HG03378 (cell line): Measurements from ENCODE around the gene KAT5.
"Not testable (repeated sequence)": the region's sequence is repeated elsewhere in the genome, so short reads cannot be mapped to it uniquely, and the experiment has no call there.

Experiments
- ATAC-seq: cut with Tn5 transposase; IDR thresholded peaks from one replicate; pipeline ENCODE4 v1.9.1; 2021; ENCODE audit warnings: mild to moderate bottlenecking, moderate library complexity; ENCODE audit not compliant: unreplicated experiment

Gene KAT5

DNA sequence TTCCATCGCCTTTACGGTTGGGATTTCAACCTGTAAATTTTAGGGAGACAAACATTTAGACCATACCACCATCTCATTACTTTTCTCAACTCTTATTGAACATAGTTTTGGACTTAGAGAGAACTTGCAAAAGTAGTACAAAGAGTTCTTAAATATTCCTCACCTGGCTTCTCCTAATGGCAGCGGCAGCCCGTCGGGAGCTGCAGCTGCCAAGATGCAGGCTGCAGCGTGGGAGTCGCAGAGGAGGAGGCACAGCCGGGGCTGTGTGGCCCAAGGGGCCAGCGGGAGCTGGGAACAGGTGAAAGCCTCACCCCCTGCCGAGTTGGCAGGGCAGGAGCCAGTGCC is 31.6 kb downstream of the KAT5 start:
- no peak for ATAC-seq

DNA sequence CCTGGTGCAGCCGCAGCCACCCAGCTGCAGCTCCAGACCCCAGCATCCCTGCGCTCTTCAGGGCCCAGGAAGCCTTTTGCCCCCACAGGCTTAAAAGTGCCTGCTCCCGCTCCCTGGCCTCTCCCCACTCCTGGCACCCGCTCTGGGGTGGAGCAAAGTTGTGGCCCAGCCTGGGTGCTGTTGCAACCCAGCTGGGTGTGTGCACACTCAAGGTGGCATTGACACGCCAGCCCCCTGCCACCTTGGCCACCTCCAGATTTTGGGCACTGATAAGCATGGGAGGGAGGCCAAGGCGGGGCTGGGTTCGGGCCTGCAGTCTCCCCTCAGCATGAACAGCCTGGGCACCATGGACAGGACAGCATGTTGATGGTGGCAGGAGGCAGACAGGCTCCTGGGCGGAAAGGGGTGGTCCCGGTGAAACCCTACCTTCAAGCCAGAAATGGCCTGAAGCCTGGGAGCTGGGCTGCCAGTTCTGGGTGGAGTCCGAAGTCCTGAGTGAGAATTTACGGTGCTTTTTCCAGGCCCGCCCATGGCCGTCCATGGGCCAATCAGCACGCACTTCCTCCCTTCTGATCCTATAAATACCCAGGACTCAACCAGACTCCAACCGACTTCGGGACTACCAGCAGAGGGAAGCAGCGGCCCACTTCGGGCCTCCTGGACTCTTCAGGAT is 32.1 kb downstream of the KAT5 start:
- no peak for ATAC-seq

DNA sequence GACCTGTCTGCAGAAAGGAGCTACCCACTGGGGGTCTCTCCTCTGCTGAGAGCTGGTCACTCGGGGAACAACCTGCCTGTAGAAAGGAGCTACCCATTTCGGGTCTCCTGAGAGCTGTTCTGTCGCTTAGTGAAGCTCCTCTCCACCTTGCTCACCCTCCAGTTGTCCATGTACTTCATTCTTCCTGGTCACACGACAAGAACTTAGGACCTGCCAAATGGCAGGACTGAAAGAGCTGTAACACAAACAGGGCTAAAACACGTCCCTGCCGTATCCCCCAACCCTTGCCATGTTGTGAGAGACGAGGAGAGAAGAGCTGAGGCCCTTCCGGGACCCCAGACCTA is 32.6 kb downstream of the KAT5 start:
- ATAC-seq: no peak

GRCh38 chr11:65745049-65745448 is 33.0 kb downstream of the KAT5 start:
- no peak for ATAC-seq

DNA sequence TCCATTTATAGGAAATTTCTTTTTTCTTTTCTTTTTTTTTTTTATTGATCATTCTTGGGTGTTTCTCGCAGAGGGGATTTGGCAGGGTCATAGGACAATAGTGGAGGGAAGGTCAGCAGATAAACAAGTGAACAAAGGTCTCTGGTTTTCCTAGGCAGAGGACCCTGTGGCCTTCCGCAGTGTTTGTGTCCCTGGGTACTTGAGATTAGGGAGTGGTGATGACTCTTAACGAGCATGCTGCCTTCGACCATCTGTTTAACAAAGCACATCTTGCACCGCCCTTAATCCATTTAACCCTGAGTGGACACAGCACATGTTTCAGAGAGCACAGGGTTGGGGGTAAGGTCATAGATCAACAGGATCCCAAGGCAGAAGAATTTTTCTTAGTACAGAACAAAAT is 50.1 kb downstream of the KAT5 start:
- ATAC-seq: not testable (repeated sequence)

GRCh38 chr11:65762816-65763215 is 50.8 kb downstream of the KAT5 start:
- not testable (repeated sequence) for ATAC-seq

GRCh38 chr11:65764434-65764833 is 52.4 kb downstream of the KAT5 start:
- ATAC-seq: no peak

GRCh38 chr11:65766535-65766934 is 54.5 kb downstream of the KAT5 start:
- no peak for ATAC-seq

- no peak for ATAC-seq
Observed at GRCh38 chr11:65767406-65767805, 55.4 kb downstream of the KAT5 start.

GRCh38 chr11:65767806-65768205 is 55.8 kb downstream of the KAT5 start:
- ATAC-seq: not testable (repeated sequence)
